Neural progenitor cell (in vitro differentiated cells): ENCODE measurements around the gene ARHGAP4. TPM values are rescaled to one million over a fixed set of nuclear protein-coding genes. Genes with fewer than 3 reads are reported as not detected.

Source experiments
- DNase-seq: peaks from one replicate; pipeline ENCODE4 v3.0.0-alpha.2; 2016; ENCODE audit warnings: low spot score
- H2AFZ ChIP-seq: fragments of 200-600 bp; sonication (generic); replicated peaks from 2 replicates; pipeline ENCODE4 v1.6.1; 2016; ENCODE audit warnings: antibody characterized with exemption
- H3F3A ChIP-seq: fragments of 200-600 bp; sonication (generic); 2 replicates; pipeline ENCODE4 v1.6.1; 2016; ENCODE audit warnings: antibody characterized with exemption, low read depth
- H3K27ac ChIP-seq: fragments of 200-600 bp; sonication (generic); 2 replicates; pipeline ENCODE4 v1.5.1; 2016; ENCODE audit warnings: mild to moderate bottlenecking
- H3K27me3 ChIP-seq: fragments of 200-600 bp; sonication (generic); 2 replicates; pipeline ENCODE4 v1.6.1; 2016; ENCODE audit warnings: mild to moderate bottlenecking, moderate library complexity
- H3K36me3 ChIP-seq: fragments of 200-600 bp; sonication (generic); 2 replicates; pipeline ENCODE4 v1.5.1; 2016
- H3K4me1 ChIP-seq: fragments of 200-600 bp; sonication (generic); 2 replicates; pipeline ENCODE4 v1.6.1; 2016; ENCODE audit warnings: mixed run types
- H3K4me2 ChIP-seq: fragments of 200-600 bp; sonication (generic); 2 replicates; pipeline ENCODE4 v1.6.1; 2016
- H3K4me3 ChIP-seq: fragments of 200-600 bp; sonication (generic); 2 replicates; pipeline ENCODE4 v1.5.1; 2016
- H3K79me2 ChIP-seq: fragments of 200-600 bp; sonication (generic); 2 replicates; pipeline ENCODE4 v1.6.1; 2016; ENCODE audit warnings: low read depth
- H3K9ac ChIP-seq: fragments of 200-600 bp; sonication (generic); 2 replicates; pipeline ENCODE4 v1.6.1; 2016
- H3K9me3 ChIP-seq: fragments of 200-600 bp; sonication (generic); 2 replicates; pipeline ENCODE4 v1.5.1; 2016; ENCODE audit warnings: low read depth
- H4K20me1 ChIP-seq: fragments of 200-600 bp; sonication (generic); 2 replicates; pipeline ENCODE4 v1.6.1; 2016; ENCODE audit warnings: low read depth
- H3K27ac Mint-ChIP-seq: 3 replicates; pipeline ENCODE4 v1.8.0; 2021; ENCODE audit warnings: mixed read lengths
- H3K27me3 Mint-ChIP-seq: 2 replicates; pipeline ENCODE4 v1.8.0; 2022; ENCODE audit warnings: low read depth, mild to moderate bottlenecking, inconsistent platforms, moderate library complexity, mixed read lengths; ENCODE audit not compliant: insufficient read depth
- H3K36me3 Mint-ChIP-seq: 3 replicates; pipeline ENCODE4 v1.8.0; 2021; ENCODE audit warnings: mixed read lengths
- H3K4me1 Mint-ChIP-seq: 3 replicates; pipeline ENCODE4 v1.8.0; 2021; ENCODE audit warnings: mixed read lengths
- H3K4me3 Mint-ChIP-seq: 3 replicates; pipeline ENCODE4 v1.8.0; 2021; ENCODE audit warnings: mild to moderate bottlenecking, moderate library complexity, mixed read lengths
- H3K9me3 Mint-ChIP-seq: 3 replicates; pipeline ENCODE4 v1.8.0; 2020; ENCODE audit warnings: mixed read lengths
- EZH2 ChIP-seq: fragments of 200-600 bp; sonication (generic); IDR thresholded peaks from 2 replicates; pipeline ENCODE4 v1.6.1; 2017; ENCODE audit warnings: antibody characterized with exemption, mild to moderate bottlenecking, moderate library complexity
- EZH2phosphoT487 ChIP-seq: fragments of 200-600 bp; sonication (generic); IDR thresholded peaks from 2 replicates; pipeline ENCODE4 v1.6.1; 2017; ENCODE audit warnings: antibody characterized with exemption
- total RNA-seq: library from RNA; depleted of rRNA; stranded (reverse); fragments of >200 nt; gene quantifications from 2 replicates; pipeline ENCODE4 v1.2.3, GENCODE V29; 2015; ENCODE audit warnings: low replicate concordance
- TF ChIP-seq, protein P1 (sequence below): fragments of 200-600 bp; sonication (generic); IDR thresholded peaks from 2 replicates; pipeline ENCODE4 v1.5.1; 2017; ENCODE audit warnings: antibody characterized with exemption, mild to moderate bottlenecking

Gene ARHGAP4
- total RNA-seq, 1 donor from 2014 or later: 5.1 TPM

DNA sequence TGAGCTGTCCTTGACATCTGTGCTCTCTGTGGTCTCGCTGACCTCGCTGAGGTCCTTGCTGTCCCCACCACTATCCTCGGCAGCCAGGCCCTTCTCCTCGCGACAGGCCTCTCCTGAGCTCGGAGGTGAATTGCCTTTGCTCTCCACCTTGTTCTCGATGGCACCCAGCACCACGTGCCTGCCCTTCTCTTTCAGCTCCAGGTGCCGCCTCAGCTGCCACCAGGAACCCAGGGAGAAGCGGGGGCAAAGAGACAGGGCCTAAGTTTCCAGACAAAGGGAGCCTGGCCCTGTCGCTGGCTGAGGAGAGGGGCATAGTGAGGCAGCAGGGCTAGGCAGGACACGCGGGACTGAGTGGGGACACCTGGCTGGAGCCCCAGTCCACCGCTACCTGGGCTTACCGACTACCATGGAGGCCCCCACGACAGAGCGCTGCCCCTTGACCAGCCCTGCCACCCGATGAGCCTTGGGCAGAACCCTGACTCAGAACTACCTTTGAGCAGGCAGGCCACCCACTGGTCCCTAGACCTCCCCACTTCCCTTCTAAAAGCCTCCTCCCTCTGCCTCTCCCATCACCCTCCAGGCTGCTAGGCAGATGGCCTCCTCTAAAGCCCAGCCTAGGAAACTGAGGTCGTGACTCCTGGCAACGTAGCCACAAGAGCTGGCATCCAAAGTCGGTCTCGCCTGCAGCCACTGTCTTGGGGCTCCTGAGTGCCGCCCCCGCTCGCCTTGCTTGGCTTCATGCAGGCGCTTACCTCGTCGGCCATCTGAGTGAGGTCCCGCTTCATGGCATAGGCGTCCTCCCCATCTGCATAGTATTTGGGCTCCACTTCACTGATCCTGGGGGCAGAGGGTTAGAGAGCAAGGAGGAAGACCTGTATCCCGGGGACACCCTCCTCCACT, 4.2 kb upstream of the ARHGAP4 start:
- peaks cover 8% of the 10 kb centered on the region for H3K4me1 ChIP-seq
- H3K4me1 Mint-ChIP-seq: peaks cover 24% of the 10 kb centered on the region
- H2AFZ ChIP-seq: no peak overlapping the region
- peaks cover 6% of the 10 kb centered on the region for H3K27me3 ChIP-seq
- TF ChIP-seq EZH2phosphoT487 (no peak), EZH2 (no peak)
- TF ChIP-seq, protein P1, sequence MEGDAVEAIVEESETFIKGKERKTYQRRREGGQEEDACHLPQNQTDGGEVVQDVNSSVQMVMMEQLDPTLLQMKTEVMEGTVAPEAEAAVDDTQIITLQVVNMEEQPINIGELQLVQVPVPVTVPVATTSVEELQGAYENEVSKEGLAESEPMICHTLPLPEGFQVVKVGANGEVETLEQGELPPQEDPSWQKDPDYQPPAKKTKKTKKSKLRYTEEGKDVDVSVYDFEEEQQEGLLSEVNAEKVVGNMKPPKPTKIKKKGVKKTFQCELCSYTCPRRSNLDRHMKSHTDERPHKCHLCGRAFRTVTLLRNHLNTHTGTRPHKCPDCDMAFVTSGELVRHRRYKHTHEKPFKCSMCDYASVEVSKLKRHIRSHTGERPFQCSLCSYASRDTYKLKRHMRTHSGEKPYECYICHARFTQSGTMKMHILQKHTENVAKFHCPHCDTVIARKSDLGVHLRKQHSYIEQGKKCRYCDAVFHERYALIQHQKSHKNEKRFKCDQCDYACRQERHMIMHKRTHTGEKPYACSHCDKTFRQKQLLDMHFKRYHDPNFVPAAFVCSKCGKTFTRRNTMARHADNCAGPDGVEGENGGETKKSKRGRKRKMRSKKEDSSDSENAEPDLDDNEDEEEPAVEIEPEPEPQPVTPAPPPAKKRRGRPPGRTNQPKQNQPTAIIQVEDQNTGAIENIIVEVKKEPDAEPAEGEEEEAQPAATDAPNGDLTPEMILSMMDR: no peak
- no peak for DNase-seq
- H3K4me3 Mint-ChIP-seq: no peak overlapping the region
- no peak overlapping the region for H3K27ac ChIP-seq
- no peaks in the 10 kb centered on the region for H3K9me3 ChIP-seq
- H3K4me2 ChIP-seq: no peak overlapping the region
- H3F3A ChIP-seq: peaks cover 28% of the 10 kb centered on the region
- H3K27ac Mint-ChIP-seq: no peak overlapping the region
- no peaks in the 10 kb centered on the region for H3K36me3 ChIP-seq
- H3K79me2 ChIP-seq: peaks cover 18% of the 10 kb centered on the region
- H3K4me3 ChIP-seq: no peak overlapping the region
- H3K36me3 Mint-ChIP-seq: peaks cover 4% of the 10 kb centered on the region
- H3K9ac ChIP-seq: no peak overlapping the region
- H3K27me3 Mint-ChIP-seq: peaks cover 9% of the 10 kb centered on the region
- H4K20me1 ChIP-seq: no peaks in the 10 kb centered on the region
- peaks cover 6% of the 10 kb centered on the region for H3K9me3 Mint-ChIP-seq

DNA sequence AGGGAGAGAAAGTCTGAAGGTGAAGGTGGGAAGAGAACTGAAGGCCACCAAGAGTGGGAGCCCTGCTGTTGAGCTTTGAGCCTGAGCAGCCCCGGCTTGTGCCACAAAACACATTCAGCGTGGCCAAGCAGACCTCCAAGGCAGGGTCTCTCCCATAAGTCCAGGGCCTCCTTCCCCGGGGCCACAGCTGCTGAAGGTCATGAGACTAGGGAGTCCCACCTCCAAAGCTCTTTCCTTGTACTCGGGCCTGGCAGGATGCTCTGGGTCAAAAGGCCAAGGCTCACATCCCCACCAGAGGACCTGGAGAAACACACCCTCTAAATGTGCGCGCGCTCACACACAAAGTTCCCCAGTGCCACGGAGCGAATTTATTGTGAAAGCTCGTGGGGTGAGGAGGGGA, 3.5 kb upstream of the ARHGAP4 start:
- Mint-ChIP-seq H3K4me1 (peaks cover 24% of the 10 kb centered on the region), H3K4me3 (no peak overlapping the region), H3K27ac (no peak overlapping the region), H3K9me3 (peaks cover 6% of the 10 kb centered on the region), H3K36me3 (peaks cover 4% of the 10 kb centered on the region), H3K27me3 (peaks cover 9% of the 10 kb centered on the region)
- H2AFZ ChIP-seq: no peak overlapping the region
- TF ChIP-seq EZH2: no peak
- TF ChIP-seq EZH2phosphoT487: no peak
- TF ChIP-seq, protein P1: no peak
- H3K9me3 ChIP-seq: no peaks in the 10 kb centered on the region
- H3K9ac ChIP-seq: no peak overlapping the region
- H3K4me1 ChIP-seq: peaks cover 8% of the 10 kb centered on the region
- no peaks in the 10 kb centered on the region for H4K20me1 ChIP-seq
- no peaks in the 10 kb centered on the region for H3K36me3 ChIP-seq
- H3K79me2 ChIP-seq: peaks cover 18% of the 10 kb centered on the region
- no peak overlapping the region for H3K27ac ChIP-seq
- H3F3A ChIP-seq: peaks cover 28% of the 10 kb centered on the region
- DNase-seq: no peak
- no peak overlapping the region for H3K4me3 ChIP-seq
- peaks cover 10% of the 10 kb centered on the region for H3K27me3 ChIP-seq
- H3K4me2 ChIP-seq: no peak overlapping the region

DNA sequence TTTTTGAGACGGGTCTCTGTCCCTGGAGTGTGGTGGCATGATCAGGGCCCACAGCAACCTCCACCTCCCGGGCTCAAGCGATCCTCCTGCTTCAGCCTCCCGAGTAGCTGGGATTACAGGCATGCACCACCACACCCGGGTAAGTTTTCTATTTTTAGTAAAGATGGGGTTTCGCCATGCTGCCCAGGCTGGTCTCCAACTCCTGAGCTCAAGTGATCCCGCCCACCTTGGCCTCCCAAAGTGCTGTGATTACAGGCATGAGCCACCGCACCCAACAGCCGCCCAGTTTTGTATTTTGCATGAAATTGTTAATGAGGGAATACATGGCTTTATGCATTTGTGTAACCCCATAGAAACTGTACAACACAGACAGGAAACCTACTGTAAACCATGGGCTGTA, 2.8 kb upstream of the ARHGAP4 start:
- Histone ChIP-seq H3K79me2 (peaks cover 11% of the 10 kb centered on the region), H3K9me3 (no peaks in the 10 kb centered on the region), H3K4me3 (peak overlapping the region; percentile 14), H3K36me3 (no peaks in the 10 kb centered on the region), H3K4me2 (peak overlapping the region; percentile 42), H3K27ac (no peak overlapping the region), H3K4me1 (peaks cover 8% of the 10 kb centered on the region), H3K27me3 (peaks cover 10% of the 10 kb centered on the region), H3K9ac (no peak overlapping the region), H2AFZ (no peak overlapping the region), H3F3A (peaks cover 28% of the 10 kb centered on the region), H4K20me1 (no peaks in the 10 kb centered on the region)
- H3K4me1 Mint-ChIP-seq: peaks cover 24% of the 10 kb centered on the region
- H3K4me3 Mint-ChIP-seq: peak overlapping the region; percentile 8
- no peak overlapping the region for H3K27ac Mint-ChIP-seq
- no peak for DNase-seq
- H3K36me3 Mint-ChIP-seq: peaks cover 4% of the 10 kb centered on the region
- TF ChIP-seq EZH2phosphoT487 (no peak), EZH2 (no peak)
- TF ChIP-seq, protein P1: no peak
- H3K9me3 Mint-ChIP-seq: peaks cover 5% of the 10 kb centered on the region
- peaks cover 9% of the 10 kb centered on the region for H3K27me3 Mint-ChIP-seq
